ENCODE results near the gene ZYG11A. TPM values are rescaled to one million over a fixed set of nuclear protein-coding genes. Genes with fewer than 3 reads are reported as not detected.
A peak's percentile ranks its signal among the peaks of the same experiment; 100 is the strongest.
"Not testable (repeated sequence)": the region's sequence is repeated elsewhere in the genome, so short reads cannot be mapped to it uniquely, and the experiment has no call there.

Gene ZYG11A
- total and polyA plus RNA-seq, 2 of the 13 experiments (the other 11 are each of a cell fraction or from before 2014, with no cell fraction given) = not detected

- TF ChIP-seq ZNF160 (CRISPR knock-in tag; IDR thresholded peaks at IDR 0.05) = no peak
Measured at GRCh38 chr1:52801011-52801410, 41.5 kb upstream of the ZYG11A start (continued).

- intact Hi-C loops (cut with micrococcal nuclease; ENCODE audit: unreplicated experiment); FAIRE-seq; H3K79me2 ChIP-seq (ENCODE audit: insufficient read depth, low read length); H3K27ac ChIP-seq (ENCODE audit: extremely low read length, insufficient read depth, low read length); BruUV-seq (replicated peaks); H3K9ac ChIP-seq (ENCODE audit: insufficient read depth, low read depth, low read length); in situ Hi-C loops (cut with HindIII; ENCODE audit: extremely low pct_ligation_motif_present, low pct_unique_long_range_greater_than_20kb); DNase-seq (ENCODE audit: low spot score); H4K20me1 ChIP-seq (ENCODE audit: insufficient read depth, low read length); H2AFZ ChIP-seq (ENCODE audit: low read length); H3K4me2 ChIP-seq (ENCODE audit: low read depth, low read length); H3K9me3 ChIP-seq (ENCODE audit: low read length); H3K4me3 ChIP-seq (replicated peaks in 1 of 3; ENCODE audit: insufficient read depth in 1 of 3, low read depth in 2 of 3, low read length in 3 of 3); H3K4me1 ChIP-seq (ENCODE audit: insufficient read depth, low read length); H3K27me3 ChIP-seq (ENCODE audit: control insufficient read depth in 1 of 2, insufficient read depth in 2 of 2, low read length in 2 of 2); ATAC-seq; CTCF ChIA-PET (ENCODE audit: low intra/inter-chr PET ratio, low total read pairs): not testable (repeated sequence)
- POLR2A ChIA-PET = interaction anchor here (0.8 kb wide), 1 partner anchor 21 kb away, joined by 3 read pairs; no protein-coding TSS in a partner anchor
- H3K36me3 ChIP-seq (replicated peaks in 1 of 2; ENCODE audit: control insufficient read depth in 1 of 2, insufficient read depth in 2 of 2, low read length in 2 of 2) = peaks cover 1 to 12% of the 10 kb centered on the region in 2 experiments; a peak in 1 of 5 replicates
- WGBS (ENCODE audit: low lambda C conversion rate) = 100% methylated on average over 3 of the region's 3 CpGs
Measured at GRCh38 chr1:52804083-52804482, 38.5 kb upstream of the ZYG11A start.

- FAIRE-seq = peak; percentile 37
- CTCF ChIA-PET (ENCODE audit: low intra/inter-chr PET ratio, low total read pairs) = no interaction called here
- WGBS (ENCODE audit: low lambda C conversion rate) = 59% methylated on average over 2 of the region's 2 CpGs
- Histone ChIP-seq H4K20me1 (ENCODE audit: insufficient read depth, low read length) (no peaks in the 10 kb centered on the region), H3K79me2 (ENCODE audit: insufficient read depth, low read length) (no peaks in the 10 kb centered on the region), H3K27me3 (ENCODE audit: control insufficient read depth in 1 of 2, insufficient read depth in 2 of 2, low read length in 2 of 2) (no peaks in the 10 kb centered on the region), H3K36me3 (replicated peaks in 1 of 2; ENCODE audit: control insufficient read depth in 1 of 2, insufficient read depth in 2 of 2, low read length in 2 of 2) (peaks cover 3 to 25% of the 10 kb centered on the region in 2 experiments; a peak in 2 of 5 replicates), H3K27ac (ENCODE audit: extremely low read length, insufficient read depth, low read length) (no peak overlapping the region), H3K9me3 (ENCODE audit: low read length) (no peaks in the 10 kb centered on the region), H3K9ac (ENCODE audit: insufficient read depth, low read depth, low read length) (no peak overlapping the region), H3K4me1 (ENCODE audit: insufficient read depth, low read length) (peaks cover 11% of the 10 kb centered on the region), H3K4me3 (replicated peaks in 1 of 3; ENCODE audit: insufficient read depth in 1 of 3, low read depth in 2 of 3, low read length in 3 of 3) (no peak overlapping the region), H3K4me2 (ENCODE audit: low read depth, low read length) (no peak overlapping the region), H2AFZ (ENCODE audit: low read length) (no peak overlapping the region)
- no TSS peak for BruUV-seq (replicated peaks)
- intact Hi-C loops (cut with micrococcal nuclease; ENCODE audit: unreplicated experiment) (no loop called here), in situ Hi-C loops (cut with HindIII; ENCODE audit: extremely low pct_ligation_motif_present, low pct_unique_long_range_greater_than_20kb) (no loop called here)
- DNase-seq (ENCODE audit: low spot score) = peak; percentile 65
- POLR2A ChIA-PET = no interaction called here
- peak; percentile 65 for ATAC-seq
- TF ChIP-seq LCORL (IDR thresholded peaks at IDR 0.05) (no peak), LCORL (CRISPR knock-in tag; IDR thresholded peaks at IDR 0.05) (peak; percentile 44; the same call in 1 of the 2 replicates), GATAD2A (CRISPR knock-in tag; IDR thresholded peaks at IDR 0.05) (peak; percentile 65), THAP8 (CRISPR knock-in tag; IDR thresholded peaks at IDR 0.05; ENCODE audit: borderline replicate concordance) (no peak), SOX13 (IDR thresholded peaks at IDR 0.05) (no peak), SOX13 (CRISPR knock-in tag; conservative IDR thresholded peaks at IDR 0.05 in 1 of 2, IDR thresholded peaks at IDR 0.05 in 1 of 2) (0 out of 4 replicates have a peak, but pooled peaks of 1 of the 2 experiments have one; percentile 25), ZNF576 (CRISPR knock-in tag; IDR thresholded peaks at IDR 0.05) (no peak), NR2F6 (IDR thresholded peaks at IDR 0.05) (no peak), NR2F6 (CRISPR knock-in tag; IDR thresholded peaks at IDR 0.05) (peak; percentile 44; the same call in 1 of the 2 replicates), FOSL2 (CRISPR knock-in tag; IDR thresholded peaks at IDR 0.05) (peak; percentile 72), TEAD2 (CRISPR knock-in tag; IDR thresholded peaks at IDR 0.05) (0 out of 2 replicates have a peak, but pooled peaks have one; percentile 57), MTA3 (CRISPR knock-in tag; IDR thresholded peaks at IDR 0.05) (no peak), EP300 (IDR thresholded peaks at IDR 0.05; ENCODE audit: low read depth in 2 of 2, low read length in 2 of 2) (0 out of 4 replicates have a peak, but pooled peaks of 1 of the 2 experiments have one; percentile 10), EP300 (CRISPR knock-in tag; IDR thresholded peaks at IDR 0.05; ENCODE audit: borderline replicate concordance) (no peak), GATA4 (IDR thresholded peaks at IDR 0.05; ENCODE audit: borderline replicate concordance, low read depth) (no peak), GFI1 (CRISPR knock-in tag; IDR thresholded peaks at IDR 0.05; ENCODE audit: borderline replicate concordance) (0 out of 2 replicates have a peak, but pooled peaks have one; percentile 23), CEBPB (IDR thresholded peaks at IDR 0.05; ENCODE audit: borderline replicate concordance, low read depth, low read length) (peak; percentile 92), DR1 (CRISPR knock-in tag; IDR thresholded peaks at IDR 0.05) (no peak)
Measured at GRCh38 chr1:52814465-52814864, 28.1 kb upstream of the ZYG11A start.

Measured in HepG2 (cell line).